ENCODE measurements around the gene ACCS. TPM values are rescaled to one million over a fixed set of nuclear protein-coding genes. Genes with fewer than 3 reads are reported as not detected.

The ACCS gene
- total RNA-seq, 4 donors from 2014 or later, result 0.58 to 4.0 (median 1.8) TPM

GRCh38 chr11:44018829-44019228 lies 47.2 kb upstream of the ACCS start:
- Histone ChIP-seq H3K4me1 (peaks cover 0 to 7% of the 10 kb centered on the region in 2 donors), H3K4me3 (no peak overlapping the region), H3K27me3 (no peaks in the 10 kb centered on the region), H3K27ac (no peak overlapping the region), H3K36me3 (no peaks in the 10 kb centered on the region), H3K9me3 (no peaks in the 10 kb centered on the region)
- no peak for ATAC-seq
- DNase-seq, result no peak
- intact Hi-C loops (cut with DNase I; ENCODE audit: low total_unique reads), result no loop called here
- in situ Hi-C loops (cut with MboI; ENCODE audit: low sequenced_read_pairs in 4 of 4), result no loop called here
- TF ChIP-seq CTCF (IDR thresholded peaks at IDR 0.05 in 4 of 5, conservative IDR thresholded peaks at IDR 0.05 in 1 of 5), result no peak
- TF ChIP-seq POLR2A (IDR thresholded peaks at IDR 0.05), result no peak

DNA sequence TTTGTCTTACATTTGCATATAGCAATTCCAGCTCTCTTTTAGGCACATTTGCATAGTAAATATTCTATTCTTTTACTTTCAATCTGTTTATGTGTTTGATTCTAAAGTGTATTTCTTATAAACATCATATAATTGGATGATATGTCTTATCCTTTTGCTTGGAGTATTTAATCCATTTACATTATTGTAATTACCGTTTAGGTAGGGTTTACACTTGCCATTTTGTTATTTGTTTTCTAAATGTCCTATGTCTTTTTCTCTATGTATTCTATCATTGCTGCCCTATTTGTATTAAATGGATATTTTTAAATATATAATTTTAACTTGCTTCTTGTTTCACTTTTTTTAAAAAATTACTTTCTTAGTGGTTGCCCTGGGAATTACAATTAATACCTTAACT lies 41.1 kb upstream of the ACCS start:
- in situ Hi-C loops (cut with MboI; ENCODE audit: low sequenced_read_pairs in 4 of 4), result no loop called here
- DNase-seq (no peak), ATAC-seq (no peak)

DNA sequence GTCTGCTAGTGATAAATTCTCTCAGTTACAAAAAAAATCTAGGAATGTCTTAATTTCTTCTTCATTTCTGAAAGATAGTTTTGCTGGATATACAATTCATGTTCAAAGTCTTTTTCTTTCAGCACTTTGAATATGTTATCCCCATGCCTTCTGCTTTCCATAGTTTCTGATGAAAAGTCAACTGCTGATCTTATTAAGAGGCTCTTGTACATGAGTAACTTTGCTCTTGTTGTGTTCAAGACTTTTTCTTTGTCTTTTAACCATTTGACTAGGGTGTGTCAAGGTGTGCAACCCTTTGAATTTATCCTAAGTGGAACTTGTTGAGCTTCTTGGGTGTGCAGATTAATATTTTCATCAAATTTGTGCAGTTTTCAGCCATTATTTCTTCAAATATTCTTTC lies 40.3 kb upstream of the ACCS start:
- ATAC-seq (no peak), DNase-seq (no peak)
- Histone ChIP-seq H3K36me3 (no peaks in the 10 kb centered on the region), H3K27ac (no peak overlapping the region), H3K27me3 (no peaks in the 10 kb centered on the region), H3K9me3 (no peaks in the 10 kb centered on the region), H3K4me1 (peaks cover 0 to 4% of the 10 kb centered on the region in 2 donors), H3K4me3 (no peak overlapping the region)
- no peak for TF ChIP-seq CTCF (IDR thresholded peaks at IDR 0.05 in 4 of 5, conservative IDR thresholded peaks at IDR 0.05 in 1 of 5)
- no peak for TF ChIP-seq POLR2A (IDR thresholded peaks at IDR 0.05)
- intact Hi-C loops (cut with DNase I; ENCODE audit: low total_unique reads) (no loop called here), in situ Hi-C loops (cut with MboI; ENCODE audit: low sequenced_read_pairs in 4 of 4) (no loop called here)

More for the DNA sequence above, 41.1 kb upstream of the ACCS start:
- Histone ChIP-seq H3K4me1 (no peaks in the 10 kb centered on the region), H3K9me3 (no peaks in the 10 kb centered on the region), H3K36me3 (no peaks in the 10 kb centered on the region), H3K4me3 (no peak overlapping the region), H3K27me3 (no peaks in the 10 kb centered on the region), H3K27ac (no peak overlapping the region)
- TF ChIP-seq CTCF (IDR thresholded peaks at IDR 0.05 in 4 of 5, conservative IDR thresholded peaks at IDR 0.05 in 1 of 5) (no peak), POLR2A (IDR thresholded peaks at IDR 0.05) (no peak)
- intact Hi-C loops (cut with DNase I; ENCODE audit: low total_unique reads), result no loop called here

- no peak overlapping the region for H3K4me3 ChIP-seq
- H3K9me3 ChIP-seq, result no peaks in the 10 kb centered on the region
- DNase-seq (no peak), ATAC-seq (no peak)
- peaks cover 0 to 6% (median 5%) of the 10 kb centered on the region in 3 donors for H3K27me3 ChIP-seq
- intact Hi-C loops (cut with DNase I; ENCODE audit: low total_unique reads), result no loop called here
- TF ChIP-seq CTCF (IDR thresholded peaks at IDR 0.05 in 4 of 5, conservative IDR thresholded peaks at IDR 0.05 in 1 of 5) (no peak), POLR2A (IDR thresholded peaks at IDR 0.05) (no peak)
- in situ Hi-C loops (cut with MboI; ENCODE audit: low sequenced_read_pairs in 4 of 4), result no loop called here
- no peak overlapping the region for H3K27ac ChIP-seq
- H3K4me1 ChIP-seq, result peaks cover 5 to 14% of the 10 kb centered on the region in 2 donors
- H3K36me3 ChIP-seq, result no peaks in the 10 kb centered on the region
Observed at GRCh38 chr11:44028401-44028800, 37.7 kb upstream of the ACCS start.
